NB4 (cell line): Measurements from ENCODE around the gene SLAIN2.

ENCODE experiments used
- CTCF ChIP-seq: IDR thresholded peaks from one replicate; pipeline ENCODE4 v1.5.1; 2012; ENCODE audit warnings: low read depth, low read length
- POLR2A ChIP-seq: IDR thresholded peaks from 2 replicates; pipeline ENCODE4 v1.6.1; 2011; ENCODE audit warnings: mild to moderate bottlenecking; ENCODE audit not compliant: insufficient read length; ENCODE audit errors: extremely low read depth

GRCh38 chr4:48366611-48367010, 25.3 kb downstream of the SLAIN2 start:
- TF ChIP-seq CTCF, result no peak
- no peak for TF ChIP-seq POLR2A
